Measurements from ENCODE around the gene DONSON.
A peak's percentile ranks its signal among the peaks of the same experiment; 100 is the strongest.
"Not testable (repeated sequence)": the region's sequence is repeated elsewhere in the genome, so short reads cannot be mapped to it uniquely, and the experiment has no call there.

DONSON gene

GRCh38 chr21:33586927-33587326 lies 1.6 kb downstream of the DONSON start:
- Mint-ChIP-seq H3K27me3 (ENCODE audit: low read depth) (no peaks in the 10 kb centered on the region), H3K4me1 (peaks cover 20% of the 10 kb centered on the region), H3K4me3 (peak overlapping the region; percentile 78 to 91 (median 84))

GRCh38 chr21:33584455-33584854 lies 4.0 kb downstream of the DONSON start:
- H3K9me3 Mint-ChIP-seq: no peaks in the 10 kb centered on the region
- no peaks in the 10 kb centered on the region for H3K27me3 Mint-ChIP-seq (ENCODE audit: low read depth)
- no peak overlapping the region for H3K4me3 Mint-ChIP-seq
- no peak for TF ChIP-seq CTCF (IDR thresholded peaks at IDR 0.05; ENCODE audit: unreplicated experiment in 3 of 3)
- peaks cover 12% of the 10 kb centered on the region for H3K36me3 Mint-ChIP-seq (ENCODE audit: low read depth)
- peaks cover 17% of the 10 kb centered on the region for H3K4me1 Mint-ChIP-seq
- no peak overlapping the region for H3K27ac Mint-ChIP-seq

More at GRCh38 chr21:33586927-33587326, 1.6 kb downstream of the DONSON start:
- Mint-ChIP-seq H3K9me3 (no peaks in the 10 kb centered on the region), H3K36me3 (ENCODE audit: low read depth) (peaks cover 11% of the 10 kb centered on the region), H3K27ac (peak overlapping the region in 2 of 3 experiments; percentile 76 to 80)
- TF ChIP-seq CTCF (IDR thresholded peaks at IDR 0.05; ENCODE audit: unreplicated experiment in 3 of 3): no peak

GRCh38 chr21:33578959-33579542 lies 9.4 kb downstream of the DONSON start:
- no peak overlapping the region for H3K4me3 Mint-ChIP-seq
- H3K27ac Mint-ChIP-seq: peak overlapping the region in 2 of 3 experiments; percentile 42 to 51
- H3K36me3 Mint-ChIP-seq (ENCODE audit: low read depth): peaks cover 43% of the 10 kb centered on the region
- no peak for TF ChIP-seq CTCF (IDR thresholded peaks at IDR 0.05; ENCODE audit: unreplicated experiment in 3 of 3)
- H3K9me3 Mint-ChIP-seq: no peaks in the 10 kb centered on the region
- no peaks in the 10 kb centered on the region for H3K4me1 Mint-ChIP-seq
- no peaks in the 10 kb centered on the region for H3K27me3 Mint-ChIP-seq (ENCODE audit: low read depth)

- Mint-ChIP-seq H3K27ac (no peak overlapping the region), H3K36me3 (ENCODE audit: low read depth) (peaks cover 48% of the 10 kb centered on the region), H3K4me3 (no peak overlapping the region), H3K9me3 (no peaks in the 10 kb centered on the region), H3K27me3 (ENCODE audit: low read depth) (no peaks in the 10 kb centered on the region), H3K4me1 (no peaks in the 10 kb centered on the region)
- no peak for TF ChIP-seq CTCF (IDR thresholded peaks at IDR 0.05; ENCODE audit: unreplicated experiment in 3 of 3)
Observed at GRCh38 chr21:33578214-33578613, 10.3 kb downstream of the DONSON start.

GRCh38 chr21:33576741-33577141 lies 11.7 kb downstream of the DONSON start:
- H3K4me1 Mint-ChIP-seq; H3K27me3 Mint-ChIP-seq (ENCODE audit: low read depth); H3K9me3 Mint-ChIP-seq; H3K4me3 Mint-ChIP-seq: not testable (repeated sequence)
- H3K27ac Mint-ChIP-seq: peak overlapping the region in 1 of 3 experiments; percentile 26
- H3K36me3 Mint-ChIP-seq (ENCODE audit: low read depth): peaks cover 57% of the 10 kb centered on the region

GRCh38 chr21:33572350-33572749 lies 16.1 kb downstream of the DONSON start:
- no peaks in the 10 kb centered on the region for H3K27me3 Mint-ChIP-seq (ENCODE audit: low read depth)
- H3K9me3 Mint-ChIP-seq: no peaks in the 10 kb centered on the region
- H3K4me3 Mint-ChIP-seq: no peak overlapping the region
- TF ChIP-seq CTCF (IDR thresholded peaks at IDR 0.05; ENCODE audit: unreplicated experiment in 3 of 3): no peak
- no peak overlapping the region for H3K27ac Mint-ChIP-seq
- no peaks in the 10 kb centered on the region for H3K4me1 Mint-ChIP-seq
- H3K36me3 Mint-ChIP-seq (ENCODE audit: low read depth): peaks cover 72% of the 10 kb centered on the region
